OCI-LY3 (cell line): ENCODE data around the gene MICU1.

Source experiments
- EZH2phosphoT487 ChIP-seq: fragments of 200-600 bp; shearing (Covaris generic); IDR thresholded peaks from 2 replicates; pipeline ENCODE4 v1.6.1; 2018; ENCODE audit warnings: antibody characterized with exemption, mixed run types, low read depth
- TF ChIP-seq, protein P1 (sequence below): fragments of 200-600, 300-600 bp; sonication (generic); IDR thresholded peaks from 2 replicates; pipeline ENCODE4 v1.5.1; 2014; ENCODE audit warnings: antibody characterized with exemption, low read length, low read depth

DNA sequence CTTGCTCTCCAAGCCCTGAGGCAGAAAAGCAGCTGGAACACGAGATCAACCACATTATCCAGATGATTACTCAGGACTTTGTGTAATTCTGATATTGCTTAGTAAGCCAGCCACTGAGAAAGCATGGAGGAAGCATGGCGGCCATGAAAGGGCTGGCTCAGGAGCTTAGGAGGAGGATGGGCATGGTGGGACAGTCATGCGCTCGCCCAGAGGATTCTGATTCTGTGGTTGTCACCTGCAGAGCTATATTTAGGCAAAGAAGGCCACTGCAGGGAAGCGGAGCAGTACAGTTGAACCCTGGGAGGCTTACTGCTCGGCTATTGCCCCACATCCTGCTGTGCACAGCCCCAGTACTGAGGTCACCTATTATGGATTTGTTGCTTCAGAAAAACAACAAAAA, 142.4 kb downstream of the MICU1 start:
- TF ChIP-seq, protein P1, sequence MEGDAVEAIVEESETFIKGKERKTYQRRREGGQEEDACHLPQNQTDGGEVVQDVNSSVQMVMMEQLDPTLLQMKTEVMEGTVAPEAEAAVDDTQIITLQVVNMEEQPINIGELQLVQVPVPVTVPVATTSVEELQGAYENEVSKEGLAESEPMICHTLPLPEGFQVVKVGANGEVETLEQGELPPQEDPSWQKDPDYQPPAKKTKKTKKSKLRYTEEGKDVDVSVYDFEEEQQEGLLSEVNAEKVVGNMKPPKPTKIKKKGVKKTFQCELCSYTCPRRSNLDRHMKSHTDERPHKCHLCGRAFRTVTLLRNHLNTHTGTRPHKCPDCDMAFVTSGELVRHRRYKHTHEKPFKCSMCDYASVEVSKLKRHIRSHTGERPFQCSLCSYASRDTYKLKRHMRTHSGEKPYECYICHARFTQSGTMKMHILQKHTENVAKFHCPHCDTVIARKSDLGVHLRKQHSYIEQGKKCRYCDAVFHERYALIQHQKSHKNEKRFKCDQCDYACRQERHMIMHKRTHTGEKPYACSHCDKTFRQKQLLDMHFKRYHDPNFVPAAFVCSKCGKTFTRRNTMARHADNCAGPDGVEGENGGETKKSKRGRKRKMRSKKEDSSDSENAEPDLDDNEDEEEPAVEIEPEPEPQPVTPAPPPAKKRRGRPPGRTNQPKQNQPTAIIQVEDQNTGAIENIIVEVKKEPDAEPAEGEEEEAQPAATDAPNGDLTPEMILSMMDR = no peak
- TF ChIP-seq EZH2phosphoT487 = no peak
